ENCODE results near the gene PAX9.

Gene PAX9

GRCh38 chr14:36661506-36662257 lies at the start of gene PAX9:
Gene PAX9, plus strand, starts transcription at chr14:36661860. Its CDS starts 230 bp downstream, at chr14:36662090.
- peak; percentile 32 for DNase-seq (ENCODE audit: low read depth)

- no peak for DNase-seq (ENCODE audit: low read depth)
Measured at GRCh38 chr14:36617824-36618223, 43.8 kb upstream of the PAX9 start.

DNA sequence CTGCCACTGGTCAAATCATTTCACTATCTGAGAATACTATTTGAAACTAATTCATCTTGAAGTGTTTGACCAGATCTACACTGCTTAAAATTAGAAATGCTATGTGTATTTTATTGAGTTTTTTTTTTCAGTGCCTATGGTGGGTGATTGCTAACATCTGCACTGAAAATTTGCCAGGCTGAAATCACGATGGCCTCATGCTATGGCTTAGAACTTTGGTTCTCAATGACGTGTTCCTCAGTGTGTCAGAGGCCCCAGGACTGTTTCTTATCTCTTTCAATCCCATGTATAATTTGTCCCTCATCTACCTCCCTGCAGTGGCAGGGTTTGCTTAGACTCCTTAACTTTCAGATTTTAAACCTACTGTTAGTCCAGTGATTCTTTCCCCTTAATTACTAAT lies 43.0 kb upstream of the PAX9 start:
- no peak for DNase-seq (ENCODE audit: low read depth)

DNA sequence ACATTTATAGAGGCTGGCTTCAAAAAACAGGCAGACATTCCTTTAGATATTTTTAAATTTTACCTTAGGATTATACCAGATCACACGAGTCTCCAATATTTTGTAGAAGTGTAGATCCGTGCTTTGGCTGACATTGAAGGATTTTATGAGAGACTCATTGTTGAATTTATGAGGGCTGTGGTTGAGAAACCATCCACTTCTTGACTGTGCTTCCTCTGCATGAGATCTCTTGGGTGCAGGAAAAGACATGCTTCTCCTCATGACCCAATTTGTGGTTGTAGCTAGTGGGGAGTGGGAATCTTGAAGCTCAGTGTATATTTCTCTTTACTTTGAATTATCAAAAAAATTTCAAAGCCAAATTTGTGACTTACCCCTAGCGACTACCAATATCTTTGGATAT lies 42.5 kb upstream of the PAX9 start:
- no peak for DNase-seq (ENCODE audit: low read depth)

- no peak for DNase-seq (ENCODE audit: low read depth)
Measured at GRCh38 chr14:36619853-36620252, 41.8 kb upstream of the PAX9 start.

GRCh38 chr14:36625014-36625413 lies 36.6 kb upstream of the PAX9 start:
- no peak for DNase-seq (ENCODE audit: low read depth)

GRCh38 chr14:36625436-36625835 lies 36.2 kb upstream of the PAX9 start:
- DNase-seq (ENCODE audit: low read depth): no peak

DNA sequence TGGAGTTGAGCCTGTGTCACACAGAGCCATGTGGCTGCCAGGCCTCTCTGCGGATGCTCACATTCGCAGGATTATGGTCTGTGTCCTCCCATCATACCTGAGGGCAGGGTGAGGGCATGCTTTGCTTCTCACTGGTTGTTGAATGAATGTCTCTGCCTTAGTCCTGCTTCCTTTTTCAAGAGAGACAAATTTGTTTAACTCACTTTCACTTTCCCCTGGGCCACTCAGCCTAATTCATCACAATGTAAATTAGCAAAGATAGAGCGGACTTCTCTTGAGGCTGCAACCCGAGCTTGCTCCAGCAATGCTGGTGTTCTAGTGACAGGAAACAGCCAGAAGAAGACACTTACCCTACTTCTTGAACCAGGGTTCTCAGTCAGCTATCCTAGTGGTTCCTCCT lies 35.5 kb upstream of the PAX9 start:
- DNase-seq (ENCODE audit: low read depth): no peak

- no peak for DNase-seq (ENCODE audit: low read depth)
Measured at GRCh38 chr14:36627981-36628380, 33.7 kb upstream of the PAX9 start.

DNA sequence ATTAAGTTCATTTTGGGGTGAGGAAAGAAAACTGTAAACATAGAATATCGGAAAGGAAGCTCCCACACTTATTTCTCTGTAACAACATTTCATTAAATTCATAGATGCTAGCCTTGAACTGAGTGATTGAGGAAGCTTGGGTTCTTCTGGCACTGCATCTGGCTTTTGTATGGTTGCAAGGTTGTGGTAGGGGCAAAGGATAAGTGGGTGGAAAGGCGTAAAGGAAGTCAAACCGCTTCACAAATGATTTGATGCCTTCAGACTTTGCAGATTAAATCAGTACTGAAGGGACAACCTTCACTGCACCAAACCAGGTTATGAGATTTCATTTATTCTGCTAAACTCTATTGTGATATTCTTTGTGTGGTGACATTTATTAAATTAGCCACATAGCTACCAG lies 28.1 kb upstream of the PAX9 start:
- DNase-seq (ENCODE audit: low read depth): no peak

GRCh38 chr14:36646664-36647416 lies 14.8 kb upstream of the PAX9 start:
- DNase-seq (ENCODE audit: low read depth): no peak

DNA sequence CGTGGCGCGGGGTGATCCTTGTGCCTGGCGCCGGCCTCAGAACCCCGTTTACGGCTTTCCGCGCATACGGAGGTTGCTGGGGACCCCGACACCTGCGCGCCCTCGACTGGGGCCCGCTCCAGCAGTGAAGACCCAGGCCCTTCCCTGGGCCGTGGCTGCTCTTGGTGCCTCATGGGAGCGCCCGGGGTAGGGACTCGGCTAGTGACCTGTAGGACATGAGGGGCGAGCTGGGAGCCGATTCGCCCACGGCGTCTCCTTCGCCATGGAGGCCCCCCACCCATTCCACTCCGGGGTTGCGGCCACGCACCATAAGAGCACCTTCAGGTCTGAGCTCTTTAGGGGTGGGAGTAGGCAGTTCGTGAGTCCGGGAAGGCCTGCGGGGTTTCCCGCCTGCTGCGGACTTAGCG lies 14.2 kb upstream of the PAX9 start:
- DNase-seq (ENCODE audit: low read depth): no peak

- no peak for DNase-seq (ENCODE audit: low read depth)
Measured at GRCh38 chr14:36647824-36648753, 13.6 kb upstream of the PAX9 start.

DNA sequence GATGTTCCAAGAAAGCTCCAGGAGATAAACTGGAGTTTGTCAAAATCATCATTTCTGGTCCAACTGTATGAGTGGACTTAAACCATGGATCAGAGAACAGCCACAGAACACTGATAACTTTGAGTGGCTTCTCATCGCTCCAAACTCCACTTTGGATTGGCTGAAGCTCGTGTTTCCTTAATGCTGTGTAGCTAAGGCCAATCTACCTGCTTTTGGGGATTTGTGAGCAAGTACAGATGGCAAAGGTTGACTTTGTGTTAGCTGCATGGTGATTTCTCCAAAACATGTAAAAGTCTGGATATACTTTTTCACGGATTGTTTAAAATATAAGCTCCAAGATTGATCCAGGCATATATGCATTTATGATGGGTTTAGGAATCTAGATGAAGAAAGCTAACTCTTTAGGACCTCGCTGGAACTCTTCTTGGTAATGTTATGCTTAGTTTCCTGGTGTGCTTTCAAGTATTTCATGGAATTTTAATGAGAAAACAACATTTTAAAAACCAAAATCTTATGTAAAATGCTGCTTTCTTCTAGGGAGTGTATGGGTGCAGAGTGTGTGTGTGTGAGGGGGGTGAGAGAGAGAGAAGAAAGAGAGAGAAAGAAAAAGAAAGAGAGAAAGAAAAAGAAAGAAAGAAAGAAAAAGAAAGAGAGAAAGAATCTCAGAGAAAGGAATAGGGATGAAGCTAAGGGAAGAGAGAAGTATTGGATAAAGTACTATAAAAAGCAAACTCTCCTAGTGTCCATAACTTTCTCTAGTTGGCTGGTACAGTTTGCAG lies 11.6 kb upstream of the PAX9 start:
- DNase-seq (ENCODE audit: low read depth): no peak

GRCh38 chr14:36652542-36653201 lies 9.0 kb upstream of the PAX9 start:
- DNase-seq (ENCODE audit: low read depth): no peak

DNA sequence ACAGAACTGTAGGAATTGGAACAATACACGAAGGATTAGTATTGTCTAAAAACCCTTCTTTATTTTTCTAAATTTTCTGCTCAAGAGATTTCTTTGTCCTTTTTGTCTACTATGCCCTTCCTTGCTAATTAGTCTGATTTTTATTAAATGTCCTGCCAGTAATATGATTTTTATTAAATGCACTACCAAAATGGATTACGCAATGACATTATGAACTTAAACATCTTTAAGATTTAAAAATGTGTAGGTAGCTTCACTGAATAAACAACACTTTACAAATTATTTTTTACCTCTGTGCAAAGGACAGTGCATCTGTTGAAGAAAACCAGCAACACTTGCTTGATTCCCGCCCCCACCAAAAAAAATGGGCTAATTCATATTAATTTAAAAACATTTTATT lies 8.2 kb upstream of the PAX9 start:
- no peak for DNase-seq (ENCODE audit: low read depth)

DNA sequence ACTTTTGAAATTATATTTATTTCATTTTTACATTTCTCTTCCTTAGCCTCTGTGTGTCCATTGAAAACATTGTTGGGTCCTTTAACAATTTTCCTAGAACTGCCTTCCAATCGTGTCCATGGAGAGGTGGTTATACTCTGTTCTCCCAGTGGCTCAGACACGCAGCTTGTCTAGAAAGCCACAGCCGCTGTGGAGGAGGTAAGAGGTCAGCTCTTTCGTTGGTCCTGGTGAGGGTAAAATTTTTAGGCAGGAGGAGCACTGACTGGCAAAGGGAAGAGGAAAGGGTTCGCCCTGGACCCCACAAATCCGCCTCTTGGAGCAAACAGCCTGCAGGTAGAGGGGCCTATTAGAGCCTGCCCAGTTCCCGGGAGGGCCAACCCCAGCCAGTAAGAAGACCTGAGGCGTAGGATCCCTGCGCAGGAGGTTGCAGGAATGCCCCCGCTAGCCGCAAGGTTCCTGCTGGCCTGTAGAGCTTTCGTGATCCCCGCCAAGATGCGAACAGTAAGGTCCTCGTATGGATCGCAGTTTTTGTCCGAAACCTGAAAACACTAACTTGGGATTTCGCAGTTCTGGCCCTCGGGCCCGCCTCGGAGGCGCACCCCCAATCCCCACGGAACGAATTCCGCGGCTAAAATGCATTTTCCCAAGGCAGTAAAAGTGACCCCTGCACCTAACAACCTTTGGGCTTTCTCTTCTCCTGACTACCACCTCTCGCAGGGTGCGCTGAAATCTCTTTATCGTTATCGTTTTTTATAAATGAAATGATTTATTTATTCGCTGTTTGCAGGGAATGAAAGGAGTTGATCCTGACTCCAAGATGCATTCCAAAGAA lies 7.5 kb upstream of the PAX9 start:
- no peak for DNase-seq (ENCODE audit: low read depth)

GRCh38 chr14:36654794-36655381 lies 6.8 kb upstream of the PAX9 start:
- DNase-seq (ENCODE audit: low read depth): no peak

DNA sequence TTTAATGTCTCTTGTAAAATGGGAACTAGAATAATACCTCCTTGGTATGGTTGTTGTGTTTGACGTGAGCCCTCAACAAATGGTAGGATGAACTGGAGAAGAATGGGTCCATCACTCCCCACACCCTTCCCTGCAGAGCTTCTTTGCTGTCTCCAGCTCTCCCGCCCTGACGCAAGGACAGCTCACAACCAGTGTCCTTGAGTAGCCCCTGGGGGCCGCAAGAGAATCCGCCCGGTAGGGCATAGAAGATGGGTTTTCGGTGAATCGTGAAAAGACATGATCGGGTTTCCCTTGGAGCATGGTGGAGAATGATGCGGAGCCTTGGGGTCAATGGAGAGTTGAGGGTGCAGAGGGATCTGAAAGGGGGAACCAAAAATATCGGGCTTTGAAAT lies 6.1 kb upstream of the PAX9 start:
- no peak for DNase-seq (ENCODE audit: low read depth)
